Endothelial cell of umbilical vein (primary cell): ENCODE results near the gene CPA3. TPM values are rescaled to one million over a fixed set of nuclear protein-coding genes. Genes with fewer than 3 reads are reported as not detected.

Experiments
- BruUV-seq: library from RNA; stranded (reverse); fragments of 400-500 nt; replicated peaks from 2 replicates; lab custom pipeline; 2021; lab: Mats Ljungman, UMichigan
- CTCF ChIA-PET: fragments of 300-600, 350-600 bp; sonication (Branson Sonifier 250); formaldehyde crosslinking; loops from one replicate; lab custom pipeline; 2021; ENCODE audit warnings: antibody characterized with exemption, inconsistent platforms; lab: Charles Lee
- POLR2A ChIA-PET: fragments of 300-600, 350-600 bp; sonication (Branson Sonifier 250); formaldehyde crosslinking; loops from one replicate; lab custom pipeline; 2021; ENCODE audit warnings: antibody characterized with exemption, inconsistent platforms; lab: Charles Lee
- DNase-seq: peaks from one replicate; pipeline ENCODE4 v3.0.0-alpha.2; 2011; ENCODE audit warnings: low read depth, low spot score
- FAIRE-seq: peaks from 2 replicates; lab custom pipeline; 2011; peaks lifted over from hg19 to GRCh38; lab: Jason Lieb, UNC
- H2AFZ ChIP-seq: 2 replicates; pipeline ENCODE4 v1.6.0; 2012; ENCODE audit warnings: low read depth, low read length, control low read depth, inconsistent platforms
- H3K27ac ChIP-seq: 2 replicates; pipeline ENCODE4 v1.5.1; 2011; ENCODE audit warnings: low read depth, mild to moderate bottlenecking, control low read depth, low read length, moderate library complexity; ENCODE audit not compliant: insufficient read depth
- H3K27me3 ChIP-seq, 2 experiments: 2 replicates each; pipeline versions ENCODE4 v1.6.0 to v1.6.1; 2011; ENCODE audit warnings: low read length in 2 of 2, mixed read lengths in 1 of 2; ENCODE audit not compliant: control insufficient read depth in 2 of 2, insufficient read depth in 2 of 2
- H3K36me3 ChIP-seq, 2 experiments: 2 replicates in 1 of 2; 3 replicates in 1 of 2; pipeline ENCODE4 v1.5.1; 2011; ENCODE audit warnings: low read length in 2 of 2, mild to moderate bottlenecking in 1 of 2, moderate library complexity in 1 of 2; ENCODE audit not compliant: control insufficient read depth in 2 of 2, insufficient read depth in 2 of 2; ENCODE audit errors: extremely low read depth in 1 of 2
- H3K4me1 ChIP-seq: 3 replicates; pipeline ENCODE4 v1.5.1; 2011; ENCODE audit warnings: mild to moderate bottlenecking, low read length; ENCODE audit not compliant: control insufficient read depth, insufficient read depth; ENCODE audit errors: extremely low read depth
- H3K4me2 ChIP-seq: 2 replicates; pipeline ENCODE4 v1.6.1; 2011; ENCODE audit warnings: low read length, control low read depth, mixed read lengths; ENCODE audit not compliant: insufficient read depth
- H3K4me3 ChIP-seq, 3 experiments: fragments of 200-600 bp in 1 of 3; sonication (generic), shearing (Covaris generic) in 1 of 3; replicated peaks in 1 of 3; 2 replicates each; pipeline ENCODE4 v1.5.1; 2011 to 2016; ENCODE audit warnings: control low read depth in 3 of 3, low read length in 3 of 3, mild to moderate bottlenecking in 2 of 3, inconsistent platforms in 1 of 3, low read depth in 1 of 3, moderate library complexity in 1 of 3; ENCODE audit not compliant: insufficient read depth in 1 of 3
- H3K79me2 ChIP-seq: 2 replicates; pipeline ENCODE4 v1.6.0; 2012; ENCODE audit warnings: low read length, inconsistent platforms; ENCODE audit not compliant: control insufficient read depth, insufficient read depth
- H3K9ac ChIP-seq: replicated peaks from 2 replicates; pipeline ENCODE3; 2011; ENCODE audit warnings: low read length, control low read depth; ENCODE audit not compliant: insufficient read depth; ENCODE audit errors: extremely low read depth
- H3K9me1 ChIP-seq: replicated peaks from 3 replicates; pipeline ENCODE4 v1.6.0; 2011; ENCODE audit warnings: mild to moderate bottlenecking, low read length; ENCODE audit not compliant: control insufficient read depth, insufficient read depth; ENCODE audit errors: extremely low read depth
- H3K9me3 ChIP-seq: replicated peaks from 2 replicates; pipeline ENCODE4 v1.5.1; 2012; ENCODE audit warnings: low read length, inconsistent platforms; ENCODE audit not compliant: control insufficient read depth, insufficient read depth
- H4K20me1 ChIP-seq: replicated peaks from 2 replicates; pipeline ENCODE3; 2011; ENCODE audit warnings: mild to moderate bottlenecking, low read length; ENCODE audit not compliant: control insufficient read depth, insufficient read depth; ENCODE audit errors: extremely low read depth
- CTCF ChIP-seq, 2 donors: IDR thresholded peaks; 1 replicate in 1 of 2; 2 replicates in 1 of 2; pipeline ENCODE4 v1.5.1; 2011; ENCODE audit warnings: low read length in 2 of 2, mild to moderate bottlenecking in 2 of 2, moderate library complexity in 2 of 2, control low read depth in 1 of 2, inconsistent platforms in 1 of 2, low read depth in 1 of 2; ENCODE audit not compliant: insufficient read depth in 1 of 2; ENCODE audit errors: extremely low read depth in 1 of 2
- EZH2 ChIP-seq: IDR thresholded peaks from 2 replicates; pipeline ENCODE4 v1.6.1; 2012; ENCODE audit warnings: borderline replicate concordance, low read depth, mild to moderate bottlenecking, moderate library complexity, low read length, inconsistent platforms; ENCODE audit not compliant: severe bottlenecking
- GATA2 ChIP-seq: IDR thresholded peaks from 2 replicates; pipeline ENCODE4 v1.7.0; 2011; ENCODE audit warnings: low read depth, mild to moderate bottlenecking, moderate library complexity, mixed read lengths, low read length; ENCODE audit not compliant: insufficient read length, insufficient read depth
- JUN ChIP-seq: IDR thresholded peaks from 2 replicates; pipeline ENCODE4 v1.6.1; 2011; ENCODE audit warnings: borderline replicate concordance, low read depth; ENCODE audit not compliant: insufficient read length, insufficient read depth
- MYC ChIP-seq: IDR thresholded peaks from one replicate; pipeline ENCODE4 v1.6.1; 2011; ENCODE audit warnings: mild to moderate bottlenecking, low read depth, low read length
- POLR2A ChIP-seq: IDR thresholded peaks from 2 replicates; pipeline ENCODE4 v1.6.1; 2012; ENCODE audit warnings: low read depth, mild to moderate bottlenecking, control low read depth, low read length
- dilution Hi-C: fragments of 300-500 bp; cut with MboI; formaldehyde crosslinking; loops from one replicate; pipeline ENCODE4 v1.15.0; 2019; ENCODE audit warnings: low sequenced_read_pairs; ENCODE audit not compliant: extremely low pct_ligation_motif_present
- intact Hi-C: fragments of 100-400 bp; cut with micrococcal nuclease; formaldehyde crosslinking; loops from one replicate; pipeline ENCODE4 v1.10.0; 2022
- polyA plus RNA-seq, 4 experiments: library from polyadenylated mRNA; depleted of rRNA in 3 of 4; stranded (reverse) in 3 of 4; unstranded in 1 of 4; fragments of >200 nt; gene quantifications; 2 replicates each; pipeline versions ENCODE4 v1.2.1 to v1.2.3, GENCODE V29; 2011 to 2012; ENCODE audit warnings: missing spikeins in 1 of 4
- total RNA-seq: library from RNA; stranded (reverse); gene quantifications from 2 replicates; pipeline ENCODE4 v1.2.3, GENCODE V29; 2021

Gene CPA3
- total and polyA plus RNA-seq, 2 donors (not counting 3 experiments of a cell fraction or from before 2014, with no cell fraction given) = 1.7 to 6.4 TPM

- dilution Hi-C loops (no loop called here), intact Hi-C loops (loop anchor here (5.0 to 10.0 kb wide), 2 partner anchors 430 to 868 kb away; no protein-coding TSS in a partner anchor)
- no peak overlapping the region for H2AFZ ChIP-seq
- H3K79me2 ChIP-seq = no peaks in the 10 kb centered on the region
- peaks cover 0 to 2% of the 10 kb centered on the region in 2 experiments for H3K27me3 ChIP-seq
- POLR2A ChIA-PET = no interaction called here
- H3K4me3 ChIP-seq = no peak overlapping the region
- no peak overlapping the region for H3K27ac ChIP-seq
- TF ChIP-seq GATA2 = no peak
- no peak for TF ChIP-seq JUN
- no peak for TF ChIP-seq EZH2
- TF ChIP-seq CTCF (IDR thresholded peaks at IDR 0.05; ENCODE audit: extremely low read depth in 1 of 2, insufficient read depth in 1 of 2, low read depth in 1 of 2, low read length in 2 of 2) = no peak
- TF ChIP-seq POLR2A = no peak
- TF ChIP-seq MYC = no peak
- no peaks in the 10 kb centered on the region for H3K4me1 ChIP-seq
- CTCF ChIA-PET = interaction anchor here (1.0 to 6.4 kb wide), 5 partner anchors 64 to 565 kb away, joined by 3 to 181 read pairs (median 8); no protein-coding TSS in a partner anchor
- BruUV-seq = no TSS peak
- no peaks in the 10 kb centered on the region for H3K9me1 ChIP-seq
- no peak overlapping the region for H3K4me2 ChIP-seq
- H3K9me3 ChIP-seq = no peaks in the 10 kb centered on the region
- H3K36me3 ChIP-seq = no peaks in the 10 kb centered on the region
- FAIRE-seq = no peak
- H3K9ac ChIP-seq = no peak overlapping the region
- no peaks in the 10 kb centered on the region for H4K20me1 ChIP-seq
- DNase-seq = no peak
These were observed 80.0 kb downstream of the CPA3 start for GRCh38 chr3:148945116-148945515.

Other genes with a start within 250 kb of the CPA3 start
- gene AGTR1, start 167.4 kb upstream of the CPA3 start, total RNA-seq = not detected in 2 replicates
- gene AGTR1, start 167.4 kb upstream of the CPA3 start, polyA plus RNA-seq = not detected in 2 replicates
- not detected in 2 replicates for gene CPB1, start 37.5 kb upstream of the CPA3 start, total RNA-seq
- gene CPB1, start 37.5 kb upstream of the CPA3 start, polyA plus RNA-seq = not detected in 2 replicates
- gene GYG1, start 126.2 kb downstream of the CPA3 start, total RNA-seq = 46.8 and 58.5 TPM in 2 replicates
- gene GYG1, start 126.2 kb downstream of the CPA3 start, polyA plus RNA-seq = 24.7 and 25.2 TPM in 2 replicates
- 23.2 and 24.6 TPM in 2 replicates for gene HLTF, start 221.2 kb downstream of the CPA3 start, total RNA-seq
- 4.7 and 8.7 TPM in 2 replicates for gene HLTF, start 221.2 kb downstream of the CPA3 start, polyA plus RNA-seq